Parathyroid adenoma (tissue), 2 donors: ENCODE data around the gene RPRM.

Experiments
- H2AFZ ChIP-seq: fragments of 300-600 bp; sonication (generic); one replicate; pipeline ENCODE4 v1.7.0; 2017; ENCODE audit warnings: antibody characterized with exemption, mild to moderate bottlenecking
- H3K27ac ChIP-seq: fragments of 300-600 bp; sonication (generic); one replicate; pipeline ENCODE4 v1.7.0; 2017
- H3K27me3 ChIP-seq: fragments of 300-600 bp; sonication (generic); one replicate; pipeline ENCODE4 v1.7.0; 2017; ENCODE audit warnings: low read length; ENCODE audit not compliant: control insufficient read depth, insufficient read depth
- H3K36me3 ChIP-seq: fragments of 300-600 bp; sonication (generic); one replicate; pipeline ENCODE4 v1.7.0; 2017; ENCODE audit warnings: low read length; ENCODE audit not compliant: control insufficient read depth, insufficient read depth
- H3K4me1 ChIP-seq: fragments of 300-600 bp; sonication (generic); one replicate; pipeline ENCODE4 v1.7.0; 2017; ENCODE audit warnings: control low read depth
- H3K4me2 ChIP-seq: fragments of 300-600 bp; sonication (generic); one replicate; pipeline ENCODE4 v1.7.0; 2017; ENCODE audit warnings: low read length
- H3K4me3 ChIP-seq: fragments of 300-600 bp; sonication (generic); one replicate; pipeline ENCODE4 v1.7.0; 2017; ENCODE audit warnings: low read depth, low read length
- H3K79me2 ChIP-seq: fragments of 300-600 bp; sonication (generic); one replicate; pipeline ENCODE4 v1.7.0; 2017; ENCODE audit warnings: control low read depth
- H3K9ac ChIP-seq: fragments of 300-600 bp; sonication (generic); one replicate; pipeline ENCODE4 v1.7.0; 2017; ENCODE audit warnings: mild to moderate bottlenecking
- H3K9me3 ChIP-seq: fragments of 300-600 bp; sonication (generic); one replicate; pipeline ENCODE4 v1.7.0; 2017; ENCODE audit warnings: low read length; ENCODE audit not compliant: control insufficient read depth
- CTCF ChIP-seq: fragments of 300-600 bp; sonication (generic); IDR thresholded peaks from one replicate; pipeline ENCODE4 v1.7.0; 2017; ENCODE audit warnings: antibody characterized with exemption, mild to moderate bottlenecking
- donor health status: primary hyperparathyroidism.

RPRM gene

GRCh38 chr2:153431114-153431513, 47.4 kb downstream of the RPRM start:
- TF ChIP-seq CTCF = no peak

More at GRCh38 chr2:153431114-153431513, 47.4 kb downstream of the RPRM start:
- H3K27ac ChIP-seq = no peak overlapping the region
- no peak overlapping the region for H3K4me2 ChIP-seq
- no peaks in the 10 kb centered on the region for H3K79me2 ChIP-seq
- no peak overlapping the region for H3K9ac ChIP-seq
- H2AFZ ChIP-seq = no peak overlapping the region
- no peak overlapping the region for H3K4me3 ChIP-seq
- H3K4me1 ChIP-seq = no peaks in the 10 kb centered on the region
- H3K27me3 ChIP-seq = no peaks in the 10 kb centered on the region
- H3K36me3 ChIP-seq = no peaks in the 10 kb centered on the region
- no peaks in the 10 kb centered on the region for H3K9me3 ChIP-seq
